Islet of Langerhans (tissue), 1 donor: ENCODE results near the gene SLC38A5.
"Not testable (repeated sequence)": the region's sequence is repeated elsewhere in the genome, so short reads cannot be mapped to it uniquely, and the experiment has no call there.

Experiments used
- FAIRE-seq: peaks from one replicate; lab custom pipeline; 2011; peaks lifted over from hg19 to GRCh38; lab: Jason Lieb, UNC

SLC38A5 gene

GRCh38 chrX:48467281-48467761 lies 2.7 kb downstream of the SLC38A5 start:
- FAIRE-seq = no peak

GRCh38 chrX:48466696-48467095 lies 3.4 kb downstream of the SLC38A5 start:
- no peak for FAIRE-seq

GRCh38 chrX:48465336-48465933 lies 4.6 kb downstream of the SLC38A5 start:
- FAIRE-seq = no peak

- no peak for FAIRE-seq
These were observed 8.2 kb downstream of the SLC38A5 start for GRCh38 chrX:48461830-48462229.

- FAIRE-seq = no peak
These were observed 9.5 kb downstream of the SLC38A5 start for GRCh38 chrX:48460606-48461005.

GRCh38 chrX:48460031-48460430 lies 10.0 kb downstream of the SLC38A5 start:
- no peak for FAIRE-seq

GRCh38 chrX:48459483-48459882 lies 10.6 kb downstream of the SLC38A5 start:
- FAIRE-seq = no peak

GRCh38 chrX:48458711-48459110 lies 11.3 kb downstream of the SLC38A5 start:
- FAIRE-seq = no peak

GRCh38 chrX:48456628-48457331 lies 13.3 kb downstream of the SLC38A5 start:
- no peak for FAIRE-seq

- no peak for FAIRE-seq
These were observed 18.4 kb downstream of the SLC38A5 start for GRCh38 chrX:48451708-48452107.

- FAIRE-seq = no peak
These were observed 20.0 kb downstream of the SLC38A5 start for GRCh38 chrX:48450076-48450475.

- FAIRE-seq = not testable (repeated sequence)
These were observed 22.9 kb downstream of the SLC38A5 start for GRCh38 chrX:48447201-48447600.

GRCh38 chrX:48433713-48434112 lies 36.3 kb downstream of the SLC38A5 start:
- not testable (repeated sequence) for FAIRE-seq

- FAIRE-seq = not testable (repeated sequence)
These were observed 39.9 kb downstream of the SLC38A5 start for GRCh38 chrX:48430166-48430565.

GRCh38 chrX:48429606-48430005 lies 40.5 kb downstream of the SLC38A5 start:
- not testable (repeated sequence) for FAIRE-seq

GRCh38 chrX:48427027-48427716 lies 42.9 kb downstream of the SLC38A5 start:
- FAIRE-seq = not testable (repeated sequence)

GRCh38 chrX:48411860-48412259 lies 58.2 kb downstream of the SLC38A5 start, which contains the start of gene SSX4B:
Gene SSX4B (minus strand): TSS chrX:48411960. CDS start chrX:48411372, 588 bp downstream.
- FAIRE-seq = not testable (repeated sequence)
